Stimulated activated CD4-positive, alpha-beta T cell treated with anti-CD3 and anti-CD28 coated beads, TNF-alpha, amount 100 ng/mL, for 24 hours (primary cell): ENCODE measurements around the gene HNRNPUL1.

Source experiments
- DNase-seq, 3 experiments: peaks; one replicate each; pipeline ENCODE4 v3.0.0-alpha.2; 2020; ENCODE audit warnings: low read depth in 3 of 3

HNRNPUL1 gene

GRCh38 chr19:41234512-41235168 lies 29.5 kb upstream of the HNRNPUL1 start:
- no peak for DNase-seq

- DNase-seq: no peak
Measured at GRCh38 chr19:41235480-41235879, 28.7 kb upstream of the HNRNPUL1 start.

- DNase-seq: no peak
Measured at GRCh38 chr19:41238244-41238643, 25.9 kb upstream of the HNRNPUL1 start.

GRCh38 chr19:41239363-41239762 lies 24.8 kb upstream of the HNRNPUL1 start:
- DNase-seq: no peak

- no peak for DNase-seq
Measured at GRCh38 chr19:41239961-41240574, 24.1 kb upstream of the HNRNPUL1 start.

- DNase-seq: no peak
Measured at GRCh38 chr19:41241859-41242258, 22.3 kb upstream of the HNRNPUL1 start.

- no peak for DNase-seq
Measured at GRCh38 chr19:41244117-41244516, 20.1 kb upstream of the HNRNPUL1 start.

- DNase-seq: no peak
Measured at GRCh38 chr19:41245843-41246242, 18.3 kb upstream of the HNRNPUL1 start.

- no peak for DNase-seq
Measured at GRCh38 chr19:41248895-41249294, 15.3 kb upstream of the HNRNPUL1 start.

- no peak for DNase-seq
Measured at GRCh38 chr19:41249707-41250423, 14.3 kb upstream of the HNRNPUL1 start.

GRCh38 chr19:41253660-41254059 lies 10.5 kb upstream of the HNRNPUL1 start:
- no peak for DNase-seq

- DNase-seq: no peak
Measured at GRCh38 chr19:41255171-41255570, 9.0 kb upstream of the HNRNPUL1 start.

GRCh38 chr19:41261474-41262190 lies 2.5 kb upstream of the HNRNPUL1 start:
- DNase-seq: no peak

- peak; percentile 62 to 82 (median 81) for DNase-seq
Measured at GRCh38 chr19:41263042-41263849, 926 bp upstream of the HNRNPUL1 start.

- DNase-seq: peak; percentile 27 to 75 (median 55)
Measured at GRCh38 chr19:41264581-41265394, 616 bp downstream of the HNRNPUL1 start.

- DNase-seq: no peak
Measured at GRCh38 chr19:41265395-41266153, 1.4 kb downstream of the HNRNPUL1 start.

GRCh38 chr19:41269055-41269454 lies 4.9 kb downstream of the HNRNPUL1 start:
- no peak for DNase-seq

- no peak for DNase-seq
Measured at GRCh38 chr19:41269571-41269970, 5.4 kb downstream of the HNRNPUL1 start.

- no peak for DNase-seq
Measured at GRCh38 chr19:41273076-41273475, 8.9 kb downstream of the HNRNPUL1 start.

- DNase-seq: no peak
Measured at GRCh38 chr19:41274802-41275201, 10.6 kb downstream of the HNRNPUL1 start.
